Body of pancreas (tissue), 4 donors: Measurements from ENCODE around the gene CLDN24. TPM values are rescaled to one million over a fixed set of nuclear protein-coding genes. Genes with fewer than 3 reads are reported as not detected.

Experiments used
- ATAC-seq: fragments of 150-250 bp; one replicate; pipeline ENCODE4 v1.9.1; 2016
- DNase-seq, 4 donors: peaks; one replicate each; pipeline ENCODE4 v3.0.0-alpha.2; 2019
- H3K27ac ChIP-seq, 4 donors: fragments of 200-600 bp; sonication (generic); 1 replicate in 3 of 4; 2 replicates in 1 of 4; pipeline versions ENCODE4 v1.5.1 to v1.6.1; 2016 to 2019; ENCODE audit warnings: mild to moderate bottlenecking in 1 of 4, mixed read lengths in 1 of 4, moderate library complexity in 1 of 4
- H3K27me3 ChIP-seq, 2 donors: fragments of 200-600 bp; sonication (generic); one replicate each; pipeline ENCODE4 v1.6.0; 2016; ENCODE audit warnings: mild to moderate bottlenecking in 1 of 2
- H3K36me3 ChIP-seq, 2 donors: fragments of 200-600 bp; sonication (generic); replicated peaks in 1 of 2; 2 replicates each; pipeline ENCODE4 v1.5.1; 2016; ENCODE audit warnings: low read depth in 2 of 2; ENCODE audit not compliant: insufficient read depth in 1 of 2
- H3K4me1 ChIP-seq: fragments of 200-600 bp; sonication (generic); one replicate; pipeline ENCODE4 v1.6.0; 2016
- H3K4me3 ChIP-seq, 2 donors: fragments of 200-600 bp; sonication (generic); 1 replicate in 1 of 2; 2 replicates in 1 of 2; pipeline ENCODE4 v1.5.1; 2016 to 2019
- H3K9me3 ChIP-seq, 3 donors: fragments of 200-600 bp; sonication (generic); 1 replicate in 2 of 3; 2 replicates in 1 of 3; pipeline ENCODE4 v1.5.1; 2016
- CTCF ChIP-seq, 7 experiments: fragments of 450-650 bp in 4 of 7; fragments of 200-600 bp in 3 of 7; sonication (generic) in 3 of 7; IDR thresholded peaks; one replicate each; pipeline ENCODE4 v1.5.1; 2016 to 2019; ENCODE audit warnings: antibody characterized with exemption in 7 of 7
- POLR2A ChIP-seq, 3 donors: fragments of 450-650 bp; IDR thresholded peaks; one replicate each; pipeline ENCODE4 v1.6.1; 2016; ENCODE audit warnings: antibody characterized with exemption in 3 of 3, mild to moderate bottlenecking in 2 of 3
- WGBS, 2 donors: methylation state at CpG; one replicate each; pipeline ENCODE4 v1.1.5; 2017; 5-methylcytosine and 5-hydroxymethylcytosine counted together
- intact Hi-C: fragments of 100-400 bp; cut with DNase I; formaldehyde crosslinking; loops from one replicate; pipeline ENCODE4 v1.15.1; 2023
- total RNA-seq, 2 donors: library from RNA; depleted of rRNA; stranded (reverse); fragments of >200 nt; gene quantifications; one replicate each; pipeline ENCODE4 v1.1.0, GENCODE V29; 2016

CLDN24 gene
- total RNA-seq, 2 donors from 2014 or later = not detected

- intact Hi-C loops = no loop called here
- DNase-seq = no peak
- no peaks in the 10 kb centered on the region for H3K27me3 ChIP-seq
- peaks cover 5% of the 10 kb centered on the region for H3K4me1 ChIP-seq
- no peaks in the 10 kb centered on the region for H3K9me3 ChIP-seq
- TF ChIP-seq CTCF (IDR thresholded peaks at IDR 0.05) (no peak), POLR2A (IDR thresholded peaks at IDR 0.05) (no peak)
- 93% methylated on average over 8 of the region's 8 CpGs for WGBS, 2 donors
- H3K4me3 ChIP-seq = no peak overlapping the region
- H3K36me3 ChIP-seq = no peaks in the 10 kb centered on the region
- H3K27ac ChIP-seq = no peak overlapping the region
- ATAC-seq = no peak
Observed at GRCh38 chr4:183353557-183353956, 31.3 kb upstream of the CLDN24 start.

- 88 to 89% methylated on average over 5 of the region's 5 CpGs for WGBS, 2 donors
- intact Hi-C loops = no loop called here
- TF ChIP-seq POLR2A (IDR thresholded peaks at IDR 0.05) = no peak
- TF ChIP-seq CTCF (IDR thresholded peaks at IDR 0.05) = no peak
Observed at GRCh38 chr4:183352546-183352945, 30.3 kb upstream of the CLDN24 start.

GRCh38 chr4:183350317-183351071 is 28.3 kb upstream of the CLDN24 start:
- 79 to 80% methylated on average over 17 of the region's 17 CpGs for WGBS, 2 donors
- intact Hi-C loops = no loop called here
- no peak for ATAC-seq
- Histone ChIP-seq H3K4me3 (no peak overlapping the region), H3K9me3 (no peaks in the 10 kb centered on the region), H3K36me3 (no peaks in the 10 kb centered on the region), H3K27me3 (no peaks in the 10 kb centered on the region), H3K27ac (no peak overlapping the region), H3K4me1 (no peaks in the 10 kb centered on the region)
- TF ChIP-seq POLR2A (IDR thresholded peaks at IDR 0.05) (no peak), CTCF (IDR thresholded peaks at IDR 0.05) (no peak)
- no peak for DNase-seq

More at GRCh38 chr4:183352546-183352945, 30.3 kb upstream of the CLDN24 start:
- H3K4me1 ChIP-seq = peaks cover 5% of the 10 kb centered on the region
- H3K27me3 ChIP-seq = no peaks in the 10 kb centered on the region
- no peak overlapping the region for H3K4me3 ChIP-seq
- no peaks in the 10 kb centered on the region for H3K36me3 ChIP-seq
- H3K9me3 ChIP-seq = no peaks in the 10 kb centered on the region
- no peak for ATAC-seq
- H3K27ac ChIP-seq = no peak overlapping the region
- no peak for DNase-seq

GRCh38 chr4:183349673-183350072 is 27.4 kb upstream of the CLDN24 start:
- TF ChIP-seq CTCF (IDR thresholded peaks at IDR 0.05) (no peak), POLR2A (IDR thresholded peaks at IDR 0.05) (no peak)
- Histone ChIP-seq H3K27ac (no peak overlapping the region), H3K4me1 (no peaks in the 10 kb centered on the region), H3K4me3 (no peak overlapping the region), H3K36me3 (no peaks in the 10 kb centered on the region), H3K27me3 (no peaks in the 10 kb centered on the region), H3K9me3 (no peaks in the 10 kb centered on the region)
- intact Hi-C loops = no loop called here
- DNase-seq = no peak
- ATAC-seq = no peak
- 85 to 87% methylated on average over 9 of the region's 9 CpGs for WGBS, 2 donors
